NCI-H69 (cell line): ENCODE results near the gene KIAA0513.

ENCODE experiments used
- DNase-seq: peaks from one replicate; lab custom pipeline; 2025; lab: John Stamatoyannopoulos, UW

KIAA0513 gene

GRCh38 chr16:85088570-85089199 is 61.1 kb downstream of the KIAA0513 start:
- no peak for DNase-seq

- no peak for DNase-seq
Measured at GRCh38 chr16:85089525-85089924, 61.9 kb downstream of the KIAA0513 start.

DNA sequence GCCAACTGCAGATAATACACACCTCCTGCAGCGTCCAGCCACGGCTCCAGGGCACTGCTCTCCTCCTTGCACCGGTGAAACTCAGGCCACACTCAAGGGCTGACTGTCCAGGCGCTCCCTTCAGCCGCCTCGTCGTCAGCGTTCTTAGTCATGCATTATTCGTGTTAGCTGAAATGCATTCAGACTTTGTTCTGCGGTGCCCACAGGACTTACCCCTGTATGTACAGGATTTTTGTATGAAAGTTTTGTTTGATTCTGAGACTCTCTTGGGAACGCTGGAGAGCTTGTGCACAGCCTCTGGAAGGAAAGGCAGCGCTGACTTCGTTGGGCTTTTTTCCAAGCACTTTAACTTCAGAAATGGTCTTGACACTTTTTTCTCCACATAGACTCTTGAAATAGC is 62.6 kb downstream of the KIAA0513 start:
- no peak for DNase-seq

DNA sequence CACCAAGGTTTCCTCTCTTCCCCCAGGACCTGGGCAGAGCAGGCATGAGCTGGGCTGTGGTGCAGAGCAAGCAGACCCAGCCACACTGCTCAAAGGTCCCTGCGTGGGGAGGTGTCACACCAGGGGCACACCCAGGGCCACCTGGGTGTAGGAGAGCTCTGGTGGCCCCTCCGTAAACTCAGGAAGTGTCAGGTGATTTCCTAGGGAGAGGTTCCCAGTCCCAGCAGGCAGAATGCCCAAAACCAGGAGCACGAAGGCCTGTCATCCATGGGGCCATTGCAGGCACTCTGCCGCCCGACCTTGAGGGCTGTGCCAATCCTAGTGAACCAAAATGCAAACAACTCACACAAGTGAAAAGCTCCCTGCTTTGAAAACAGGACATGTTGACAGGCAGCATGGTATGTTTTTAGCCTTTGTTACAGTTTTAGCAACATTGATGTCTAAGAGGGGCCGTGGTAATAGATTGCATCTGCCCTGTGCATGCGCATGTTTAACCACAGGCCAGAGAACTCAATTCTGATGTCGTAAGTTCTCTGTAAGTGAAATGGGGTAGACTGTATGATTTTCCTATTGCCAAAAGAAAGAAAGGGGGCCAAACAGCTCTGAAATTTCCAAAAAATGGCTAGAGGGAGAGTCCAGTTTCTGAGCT is 63.4 kb downstream of the KIAA0513 start:
- no peak for DNase-seq

DNA sequence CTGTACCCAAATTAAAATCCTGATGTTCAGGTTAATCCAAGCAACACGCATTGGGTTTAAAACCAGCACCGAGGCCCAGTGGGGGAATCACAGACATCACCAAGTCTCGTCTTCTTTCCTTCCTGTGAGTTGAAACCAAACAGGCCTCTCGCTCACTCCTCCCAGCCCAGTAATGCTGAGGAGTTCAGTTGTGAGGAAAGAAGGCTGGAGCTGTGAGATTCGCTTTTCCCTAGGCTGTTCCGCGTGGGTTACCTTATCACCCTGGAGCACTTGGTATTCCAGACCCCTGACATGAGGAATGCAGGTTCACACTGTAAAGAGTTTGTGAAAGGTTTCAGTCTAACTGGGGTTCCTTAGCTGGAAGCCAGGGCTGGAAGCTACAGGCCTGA is 63.9 kb downstream of the KIAA0513 start:
- DNase-seq = no peak

GRCh38 chr16:85092309-85092708 is 64.7 kb downstream of the KIAA0513 start:
- DNase-seq = no peak

- DNase-seq = no peak
Measured at GRCh38 chr16:85092851-85093250, 65.3 kb downstream of the KIAA0513 start.

GRCh38 chr16:85093705-85094104 is 66.1 kb downstream of the KIAA0513 start:
- DNase-seq = no peak

- no peak for DNase-seq
Measured at GRCh38 chr16:85094176-85094805, 66.7 kb downstream of the KIAA0513 start.

DNA sequence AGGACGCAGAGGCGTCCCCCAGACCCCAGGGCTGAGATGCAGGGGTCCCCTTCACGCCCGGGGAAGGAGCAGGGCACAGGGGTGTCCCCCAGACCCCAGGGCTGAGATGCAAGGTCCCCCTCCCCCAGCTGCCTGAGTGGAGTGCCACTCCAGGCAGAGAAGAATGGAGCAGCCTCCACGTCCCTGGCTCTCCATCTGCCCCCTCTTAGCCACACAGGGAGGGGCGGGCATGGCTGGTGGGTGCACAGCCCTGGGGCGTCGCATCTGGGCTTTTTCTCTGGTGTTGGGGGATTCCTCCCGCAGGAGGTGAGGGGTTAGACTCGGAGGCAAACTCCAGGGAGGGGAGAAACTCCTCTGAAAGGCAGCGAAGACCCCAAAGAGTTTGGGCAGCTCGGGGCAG is 67.2 kb downstream of the KIAA0513 start:
- no peak for DNase-seq

GRCh38 chr16:85096921-85097320 is 69.3 kb downstream of the KIAA0513 start:
- no peak for DNase-seq

GRCh38 chr16:85098565-85098964 is 71.0 kb downstream of the KIAA0513 start:
- no peak for DNase-seq

DNA sequence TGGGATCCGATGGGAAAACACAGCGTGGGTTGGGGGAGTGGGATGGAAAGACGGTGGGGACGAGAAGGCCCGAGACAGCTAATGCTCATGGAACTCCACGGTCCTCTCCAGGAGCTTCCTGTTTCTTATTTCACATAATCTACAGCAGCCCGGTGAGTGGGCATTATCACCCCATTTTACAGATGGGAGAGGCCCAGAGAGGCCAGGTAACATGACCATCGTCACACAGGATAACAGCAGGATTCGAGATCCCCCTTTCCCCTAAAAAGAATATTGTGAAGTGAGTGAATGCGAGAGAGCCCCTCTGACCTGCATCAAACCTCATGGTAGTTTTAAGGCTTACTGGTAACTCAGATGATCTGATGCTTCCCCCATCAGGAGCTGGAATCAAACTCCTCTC is 72.7 kb downstream of the KIAA0513 start:
- DNase-seq = no peak

DNA sequence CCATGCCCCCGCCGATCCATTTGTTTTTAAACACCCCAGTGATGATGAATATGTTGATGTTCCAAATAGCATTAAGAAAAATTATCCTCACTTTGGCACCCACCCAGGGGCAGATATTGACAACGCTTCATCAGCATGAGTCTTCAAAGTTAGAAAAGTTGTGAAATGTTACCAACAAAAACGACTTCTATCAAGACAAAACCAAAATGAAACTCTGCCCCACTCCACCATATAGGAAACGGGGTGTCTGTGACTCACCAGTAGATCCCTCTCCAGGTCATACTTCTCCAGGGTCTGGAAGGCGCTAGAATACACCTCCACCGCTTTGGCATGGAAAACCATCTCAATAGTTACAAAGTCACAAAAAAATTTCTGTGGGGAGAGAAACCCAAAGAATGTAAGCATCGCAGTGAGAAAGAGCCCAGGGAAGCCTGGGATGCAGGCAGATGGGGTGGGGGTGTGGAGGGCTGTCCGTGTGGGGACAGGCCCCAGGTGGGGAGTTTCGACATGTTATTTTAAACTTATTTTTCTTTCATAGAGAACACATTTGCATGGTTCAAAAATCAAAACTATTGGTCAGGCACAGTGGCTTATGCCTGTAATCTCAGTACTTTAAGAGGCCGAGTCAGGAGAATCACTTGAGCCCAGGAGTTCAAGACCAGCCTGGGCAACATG is 74.5 kb downstream of the KIAA0513 start:
- no peak for DNase-seq

DNA sequence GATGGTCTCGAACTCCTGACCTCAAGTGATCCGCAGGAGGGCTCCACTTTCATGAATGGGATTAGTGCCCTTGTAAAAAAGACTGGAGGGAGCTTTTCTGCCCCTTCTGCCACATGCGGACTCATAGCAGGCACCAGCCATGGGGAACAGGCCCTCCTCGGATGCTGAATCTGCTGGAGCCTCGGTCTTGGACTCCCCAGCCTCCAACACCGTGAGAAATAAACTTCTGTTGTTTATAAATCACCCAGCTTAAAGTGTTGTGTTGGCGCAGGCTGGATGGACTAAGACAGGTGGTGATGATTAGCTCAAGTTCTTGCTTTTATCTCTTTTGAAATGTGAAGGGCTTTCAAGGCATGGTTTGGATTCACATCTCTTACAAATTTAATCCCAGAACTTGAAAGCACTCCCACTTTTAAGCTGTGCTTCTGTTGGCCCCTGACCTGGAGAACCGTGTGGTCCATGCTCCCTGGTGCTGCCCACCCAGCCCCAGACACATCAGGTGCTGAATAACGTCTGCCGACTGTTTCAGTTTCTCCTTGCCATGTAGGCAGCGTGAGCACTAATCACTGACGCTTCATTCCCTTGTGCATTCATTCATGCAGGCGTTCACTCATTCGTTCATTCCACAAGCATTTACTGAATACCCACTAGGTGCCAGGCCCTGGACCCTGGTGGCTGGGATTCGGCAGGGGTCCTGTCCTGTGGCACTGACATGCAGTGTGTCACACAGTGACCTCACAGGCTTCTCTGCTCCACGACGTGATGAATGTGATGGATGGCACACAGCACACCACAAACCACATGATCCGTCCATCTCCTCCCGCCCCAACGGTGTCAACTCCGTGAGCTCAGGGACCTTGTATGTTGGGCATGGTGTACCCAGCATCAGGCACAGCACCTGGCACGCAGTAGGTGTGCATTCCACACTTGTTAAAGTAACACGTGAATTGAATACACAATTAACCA is 75.8 kb downstream of the KIAA0513 start:
- no peak for DNase-seq

GRCh38 chr16:85104147-85104546 is 76.6 kb downstream of the KIAA0513 start:
- DNase-seq = no peak

GRCh38 chr16:85104821-85105391 is 77.3 kb downstream of the KIAA0513 start:
- no peak for DNase-seq

GRCh38 chr16:85105475-85105874 is 77.9 kb downstream of the KIAA0513 start:
- DNase-seq = no peak

- DNase-seq = no peak
Measured at GRCh38 chr16:85107083-85107482, 79.5 kb downstream of the KIAA0513 start.

- DNase-seq = no peak
Measured at GRCh38 chr16:85107532-85107931, 79.9 kb downstream of the KIAA0513 start.

GRCh38 chr16:85110105-85110504 is 82.5 kb downstream of the KIAA0513 start:
- DNase-seq = no peak
